Esophagus squamous epithelium (tissue), 4 donors: ENCODE results near the gene ANKRD13C.

ENCODE experiments used
- CTCF ChIP-seq, 6 experiments: fragments of 450-650 bp in 4 of 6; fragments of 200-600 bp in 2 of 6; sonication (generic) in 2 of 6; IDR thresholded peaks; one replicate each; pipeline ENCODE4 v1.5.1; 2016 to 2019; ENCODE audit warnings: antibody characterized with exemption in 6 of 6, mild to moderate bottlenecking in 4 of 6, moderate library complexity in 4 of 6
- POLR2A ChIP-seq, 4 donors: fragments of 450-650 bp; IDR thresholded peaks; one replicate each; pipeline ENCODE4 v1.6.1; 2017; ENCODE audit warnings: antibody characterized with exemption in 4 of 4, mild to moderate bottlenecking in 4 of 4, moderate library complexity in 3 of 4

GRCh38 chr1:70264839-70265238, 89.7 kb downstream of the ANKRD13C start:
- TF ChIP-seq CTCF (IDR thresholded peaks at IDR 0.05), result no peak
- TF ChIP-seq POLR2A (IDR thresholded peaks at IDR 0.05), result no peak
